GM12892 (cell line): Measurements from ENCODE around the gene AGXT.

Source experiments
- DNase-seq: peaks from one replicate; pipeline ENCODE4 v3.0.0; 2011; ENCODE audit not compliant: insufficient read length
- FAIRE-seq: peaks from 2 replicates; lab custom pipeline; 2011; peaks lifted over from hg19 to GRCh38; lab: Jason Lieb, UNC
- POLR2A ChIP-seq: IDR thresholded peaks from 2 replicates; pipeline ENCODE4 v1.6.1; 2011; ENCODE audit warnings: low read depth, low read length, control low read depth
- POLR2AphosphoS5 ChIP-seq: IDR thresholded peaks from 2 replicates; pipeline ENCODE4 v1.6.1; 2011; ENCODE audit warnings: low read depth, low read length, control low read depth
- TAF1 ChIP-seq: IDR thresholded peaks from 2 replicates; pipeline ENCODE4 v1.6.1; 2011; ENCODE audit warnings: low read depth, mild to moderate bottlenecking, control low read depth, low read length, borderline replicate concordance

Gene AGXT

DNA sequence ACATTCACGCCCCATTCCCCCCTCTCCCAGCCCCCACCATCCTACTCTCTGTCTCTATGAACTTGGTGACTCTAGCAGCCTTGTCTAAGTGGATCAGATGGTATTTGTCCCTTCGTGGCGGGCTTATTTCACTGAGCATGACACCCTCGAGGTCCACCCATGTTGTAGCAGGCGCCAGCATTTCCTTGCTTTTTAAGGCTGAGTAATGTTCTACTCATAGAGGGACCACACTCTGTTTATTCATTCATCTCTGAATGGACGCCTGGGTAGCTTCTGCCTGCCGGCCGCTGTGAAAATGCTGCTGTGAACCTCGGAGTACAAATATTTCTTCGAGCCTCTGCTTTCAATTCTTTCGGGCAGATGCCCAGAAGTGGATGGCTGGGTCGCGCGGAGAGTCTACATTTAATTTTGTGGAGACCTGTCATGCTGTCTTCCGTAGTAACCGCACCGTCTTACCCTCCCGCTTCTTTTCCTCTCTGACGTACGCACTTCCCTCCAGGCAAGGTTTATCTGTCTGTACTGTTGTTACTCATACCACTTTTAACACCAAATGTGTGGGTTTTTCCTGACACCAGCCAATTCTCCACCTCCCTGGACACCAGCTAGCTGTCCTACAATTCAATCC is 43.1 kb downstream of the AGXT start:
- TF ChIP-seq POLR2AphosphoS5 (no peak), POLR2A (no peak), TAF1 (no peak)
- no peak for DNase-seq
- no peak for FAIRE-seq

DNA sequence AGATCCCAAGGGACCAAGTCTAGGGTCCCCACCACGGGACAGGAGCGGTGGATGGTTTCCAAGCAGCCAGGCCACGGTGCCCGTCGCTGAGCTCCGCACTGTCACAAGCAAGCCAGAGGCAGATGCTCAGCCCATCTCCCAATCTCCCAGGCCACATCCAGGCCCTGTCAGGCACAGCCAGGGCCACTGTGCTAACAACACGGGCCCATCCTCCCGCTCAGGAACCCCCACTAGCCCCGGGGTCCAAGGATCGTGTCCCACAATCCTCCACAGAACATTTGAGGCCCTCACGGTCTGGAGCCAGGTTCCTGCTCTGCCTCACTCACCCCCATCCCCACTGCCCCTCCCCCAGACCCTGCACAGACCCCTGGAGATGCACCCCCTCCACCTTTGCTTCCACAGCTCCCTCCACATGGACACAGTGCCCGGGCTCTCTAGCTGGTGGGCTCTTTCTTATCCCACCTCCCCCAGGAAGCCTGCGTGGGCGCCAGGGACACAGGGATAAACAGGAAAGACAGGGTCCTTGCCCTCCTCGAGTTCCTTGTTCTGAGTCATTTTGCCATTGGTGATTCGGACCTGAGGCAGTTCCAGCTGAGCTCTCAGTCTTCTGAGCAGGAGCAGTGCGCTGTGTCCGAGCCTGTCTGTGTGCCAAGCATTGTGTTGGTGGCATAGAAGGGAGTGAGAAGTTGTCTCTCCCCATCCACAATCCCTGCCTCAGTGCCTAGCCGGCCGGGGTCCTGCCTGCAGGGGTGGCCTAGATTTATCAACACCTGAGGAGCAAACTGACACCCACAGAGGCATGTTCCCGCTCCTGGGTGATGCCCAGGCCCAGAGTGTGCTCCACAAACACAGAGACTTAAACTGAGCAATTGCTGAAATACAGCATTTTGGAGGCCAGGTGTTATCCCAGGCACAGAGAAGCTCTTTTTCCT is 44.5 kb downstream of the AGXT start:
- FAIRE-seq (no peak), DNase-seq (no peak)
- no peak for TF ChIP-seq POLR2AphosphoS5
- TF ChIP-seq POLR2A: no peak
- TF ChIP-seq TAF1: no peak

DNA sequence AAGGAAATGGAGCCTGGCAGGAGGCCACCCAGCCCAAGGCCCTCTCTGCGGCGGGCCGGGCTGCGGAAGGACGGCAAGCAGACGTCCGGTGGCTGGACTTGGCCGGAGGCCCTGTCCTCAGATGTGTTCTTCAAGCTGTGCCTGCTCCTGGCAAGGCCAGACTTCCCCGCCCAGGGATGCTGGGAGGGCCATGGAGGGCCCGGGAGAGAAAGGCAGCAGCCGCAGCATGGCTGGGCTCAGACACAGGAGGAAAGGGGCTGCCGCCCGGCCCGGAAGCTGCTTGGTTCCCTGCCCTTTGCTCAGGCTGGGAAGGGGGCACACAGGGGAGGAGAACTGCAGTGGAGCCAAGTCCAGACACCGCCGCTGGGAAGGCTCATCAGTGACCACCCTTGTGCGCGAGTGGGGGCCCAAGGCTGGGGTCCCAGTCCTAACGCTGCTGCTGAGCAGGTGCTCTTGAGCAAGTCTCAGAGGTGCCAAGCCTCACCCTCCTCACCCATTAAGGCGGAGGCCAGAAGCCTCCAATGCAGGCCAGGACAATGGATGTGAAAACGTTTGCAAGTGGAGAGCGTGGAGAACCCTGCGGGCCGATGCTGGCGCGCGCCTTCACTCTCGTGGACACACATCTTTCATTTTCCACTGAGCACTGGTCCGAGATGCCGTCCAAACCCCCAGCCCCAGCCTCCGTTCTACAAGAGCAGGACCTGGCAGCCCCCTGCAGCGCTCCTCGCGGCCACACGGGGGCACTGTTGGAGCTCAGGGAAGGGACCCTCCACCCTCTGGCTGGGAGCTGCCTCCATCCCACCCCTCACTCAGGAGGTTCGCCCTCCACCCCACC is 45.4 kb downstream of the AGXT start:
- DNase-seq: peak; percentile 80
- no peak for FAIRE-seq
- TF ChIP-seq TAF1 (no peak), POLR2AphosphoS5 (no peak), POLR2A (no peak)

GRCh38 chr2:240914645-240915525 is 46.3 kb downstream of the AGXT start:
- no peak for DNase-seq
- FAIRE-seq: no peak
- no peak for TF ChIP-seq POLR2A
- TF ChIP-seq POLR2AphosphoS5: no peak
- no peak for TF ChIP-seq TAF1

DNA sequence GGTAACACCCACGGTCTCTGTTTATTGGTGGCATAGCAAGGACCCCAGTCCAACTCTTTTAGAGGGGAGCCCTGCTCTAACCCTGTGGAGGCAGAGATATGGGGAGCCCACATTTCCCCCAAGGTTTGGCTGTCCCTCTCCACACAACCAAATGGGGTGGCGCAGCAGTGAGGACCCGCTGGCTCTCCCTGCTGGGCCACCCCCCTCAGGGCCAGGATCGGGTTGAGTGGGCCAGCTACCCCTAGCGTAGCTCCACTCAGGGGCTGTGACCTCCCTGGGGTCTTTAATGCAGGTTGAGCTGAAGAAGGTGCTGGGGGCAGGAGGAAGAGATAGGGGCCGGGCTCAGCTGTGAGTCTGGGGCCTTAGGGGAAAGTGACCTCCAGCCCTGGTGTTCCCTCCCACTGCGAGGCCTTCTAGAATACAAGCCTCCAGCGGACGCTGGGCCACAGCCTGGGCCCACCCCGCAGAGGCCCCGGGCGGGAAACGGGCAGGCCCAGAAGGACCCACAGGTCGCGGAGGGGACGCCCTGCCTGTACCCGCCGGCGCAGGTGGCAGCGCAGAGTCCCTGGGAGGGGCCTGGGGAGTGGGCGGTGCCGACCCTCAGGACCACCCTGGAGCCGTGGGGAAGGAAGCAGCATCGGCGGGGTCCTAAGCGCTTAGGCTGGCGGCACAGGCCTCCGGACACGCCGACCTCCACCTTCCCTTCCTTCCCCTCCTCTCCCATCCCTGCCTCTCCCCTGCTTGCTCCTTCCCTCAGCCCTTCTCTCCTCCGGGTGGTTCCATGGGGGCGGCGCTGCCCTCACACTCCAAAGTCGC is 47.1 kb downstream of the AGXT start:
- DNase-seq: no peak
- no peak for TF ChIP-seq POLR2AphosphoS5
- no peak for TF ChIP-seq POLR2A
- no peak for TF ChIP-seq TAF1
- FAIRE-seq: no peak

- no peak for DNase-seq
- no peak for FAIRE-seq
- TF ChIP-seq TAF1: no peak
- no peak for TF ChIP-seq POLR2AphosphoS5
- no peak for TF ChIP-seq POLR2A
These were observed 48.0 kb downstream of the AGXT start for GRCh38 chr2:240916571-240917008.

GRCh38 chr2:240917009-240917683 is 48.5 kb downstream of the AGXT start:
- DNase-seq: no peak
- TF ChIP-seq TAF1 (no peak), POLR2A (no peak), POLR2AphosphoS5 (no peak)
- FAIRE-seq: no peak

GRCh38 chr2:240917684-240918257 is 49.1 kb downstream of the AGXT start:
- no peak for FAIRE-seq
- no peak for DNase-seq
- TF ChIP-seq POLR2AphosphoS5 (no peak), POLR2A (no peak), TAF1 (no peak)
